Cardiac fibroblast (primary cell): ENCODE data around the gene TAPBPL.

Experiments
- DNase-seq, 2 donors: peaks; one replicate each; pipeline versions ENCODE4 v3.0.0 to v3.0.0-alpha.2; 2010; ENCODE audit warnings: low read depth in 2 of 2
- H3K4me3 ChIP-seq, 2 donors: replicated peaks in 1 of 2; 1 replicate in 1 of 2; 2 replicates in 1 of 2; pipeline ENCODE4 v1.5.1; 2011; ENCODE audit warnings: low read depth in 2 of 2, low read length in 2 of 2, mild to moderate bottlenecking in 2 of 2, moderate library complexity in 1 of 2
- CTCF ChIP-seq: IDR thresholded peaks from one replicate; pipeline ENCODE4 v1.5.1; 2011; ENCODE audit warnings: low read depth, mild to moderate bottlenecking, low read length, inconsistent platforms

TAPBPL gene, protein sequence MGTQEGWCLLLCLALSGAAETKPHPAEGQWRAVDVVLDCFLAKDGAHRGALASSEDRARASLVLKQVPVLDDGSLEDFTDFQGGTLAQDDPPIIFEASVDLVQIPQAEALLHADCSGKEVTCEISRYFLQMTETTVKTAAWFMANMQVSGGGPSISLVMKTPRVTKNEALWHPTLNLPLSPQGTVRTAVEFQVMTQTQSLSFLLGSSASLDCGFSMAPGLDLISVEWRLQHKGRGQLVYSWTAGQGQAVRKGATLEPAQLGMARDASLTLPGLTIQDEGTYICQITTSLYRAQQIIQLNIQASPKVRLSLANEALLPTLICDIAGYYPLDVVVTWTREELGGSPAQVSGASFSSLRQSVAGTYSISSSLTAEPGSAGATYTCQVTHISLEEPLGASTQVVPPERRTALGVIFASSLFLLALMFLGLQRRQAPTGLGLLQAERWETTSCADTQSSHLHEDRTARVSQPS

GRCh38 chr12:6451348-6452244, at the start of gene TAPBPL:
Gene TAPBPL, plus strand, starts transcription at chr12:6452042. Its CDS starts 207 bp downstream, at chr12:6452249.
- TF ChIP-seq CTCF: no peak
- peak within 1 kb of the TSS; percentile 60 to 65 for H3K4me3 ChIP-seq
- DNase-seq: peak; percentile 78 to 87

DNA sequence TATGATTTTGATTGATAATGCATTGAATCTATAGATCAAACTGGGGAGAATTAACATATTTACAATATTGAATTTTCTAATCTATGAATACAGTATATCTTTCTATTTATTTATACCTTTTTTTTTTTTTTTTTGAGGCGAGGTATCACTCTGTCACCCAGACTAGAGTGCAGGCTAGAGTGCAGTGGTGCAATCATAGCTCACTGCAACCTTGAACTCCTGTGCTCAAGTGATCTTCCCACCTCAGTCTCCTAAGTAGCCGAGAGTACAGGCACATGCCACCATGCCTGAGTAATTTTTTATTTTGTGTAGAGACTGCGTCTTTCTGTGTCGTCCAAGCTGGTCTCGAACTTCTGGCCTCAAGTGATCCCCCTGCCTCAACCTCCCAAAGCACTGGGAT, 47.5 kb upstream of the TAPBPL start:
- DNase-seq: no peak
- H3K4me3 ChIP-seq: no peak overlapping the region
- no peak for TF ChIP-seq CTCF

GRCh38 chr12:6405963-6406362, 45.9 kb upstream of the TAPBPL start:
- DNase-seq: no peak
- H3K4me3 ChIP-seq: no peak overlapping the region
- TF ChIP-seq CTCF: no peak

DNA sequence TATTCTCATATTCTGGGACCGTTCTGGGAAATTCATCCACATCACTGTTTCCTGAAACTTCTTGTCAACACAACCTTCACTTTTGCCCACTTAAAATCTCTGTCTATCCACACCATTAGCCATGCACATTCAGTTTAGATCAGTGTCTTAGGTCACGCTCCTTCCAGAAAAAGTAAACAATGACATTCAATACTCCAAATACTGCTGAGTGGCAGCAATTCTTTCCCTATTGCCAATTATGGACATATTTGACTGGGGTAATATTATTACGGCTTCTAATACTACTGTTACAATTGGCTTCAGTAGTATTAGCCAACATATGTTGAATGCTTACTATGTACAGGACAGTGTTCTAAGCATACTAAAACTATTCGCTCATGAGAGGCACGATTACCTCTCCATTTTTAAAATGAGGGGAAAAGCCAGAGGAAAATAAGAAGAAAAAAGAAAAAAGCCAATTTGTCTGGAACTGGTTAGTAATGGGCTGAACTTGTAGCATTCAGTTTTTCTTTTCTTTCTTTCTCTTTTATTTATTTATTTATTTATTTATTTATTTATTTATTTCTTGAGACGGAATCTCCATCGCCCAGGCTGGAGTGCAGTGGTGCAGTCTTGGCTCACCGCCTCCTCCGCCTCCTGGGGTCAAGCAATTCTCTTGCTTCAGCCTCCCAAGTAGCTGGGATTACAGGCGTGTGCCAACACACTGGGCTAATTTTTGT, 44.4 kb upstream of the TAPBPL start:
- no peak for DNase-seq
- H3K4me3 ChIP-seq: no peak overlapping the region
- TF ChIP-seq CTCF: no peak

- H3K4me3 ChIP-seq: no peak overlapping the region
- TF ChIP-seq CTCF: no peak
- DNase-seq: no peak
Measured at GRCh38 chr12:6416596-6416995, 35.2 kb upstream of the TAPBPL start.

DNA sequence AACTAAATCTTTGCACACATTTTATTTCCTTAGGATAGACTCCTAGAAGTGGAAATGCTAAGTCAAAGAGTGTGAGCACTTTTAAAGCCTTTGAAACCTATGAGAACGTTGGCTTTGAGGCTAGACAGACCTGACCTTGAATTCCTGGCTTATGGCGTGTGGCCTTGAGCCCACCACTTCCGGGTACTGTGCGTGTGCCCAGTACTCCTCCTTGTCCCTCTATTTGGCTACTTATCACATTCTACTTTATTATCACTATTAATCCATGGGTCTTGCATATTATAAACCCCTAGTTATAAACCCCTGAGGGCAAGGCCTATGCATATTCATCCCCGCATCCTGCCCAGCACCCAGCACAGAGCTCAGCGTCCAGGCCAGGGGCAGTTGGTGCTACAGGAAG, 33.0 kb upstream of the TAPBPL start:
- no peak for TF ChIP-seq CTCF
- DNase-seq: no peak
- H3K4me3 ChIP-seq: no peak overlapping the region
